ENCODE data around the gene KLHL11. TPM values are rescaled to one million over a fixed set of nuclear protein-coding genes. Genes with fewer than 3 reads are reported as not detected.

Gene KLHL11, protein sequence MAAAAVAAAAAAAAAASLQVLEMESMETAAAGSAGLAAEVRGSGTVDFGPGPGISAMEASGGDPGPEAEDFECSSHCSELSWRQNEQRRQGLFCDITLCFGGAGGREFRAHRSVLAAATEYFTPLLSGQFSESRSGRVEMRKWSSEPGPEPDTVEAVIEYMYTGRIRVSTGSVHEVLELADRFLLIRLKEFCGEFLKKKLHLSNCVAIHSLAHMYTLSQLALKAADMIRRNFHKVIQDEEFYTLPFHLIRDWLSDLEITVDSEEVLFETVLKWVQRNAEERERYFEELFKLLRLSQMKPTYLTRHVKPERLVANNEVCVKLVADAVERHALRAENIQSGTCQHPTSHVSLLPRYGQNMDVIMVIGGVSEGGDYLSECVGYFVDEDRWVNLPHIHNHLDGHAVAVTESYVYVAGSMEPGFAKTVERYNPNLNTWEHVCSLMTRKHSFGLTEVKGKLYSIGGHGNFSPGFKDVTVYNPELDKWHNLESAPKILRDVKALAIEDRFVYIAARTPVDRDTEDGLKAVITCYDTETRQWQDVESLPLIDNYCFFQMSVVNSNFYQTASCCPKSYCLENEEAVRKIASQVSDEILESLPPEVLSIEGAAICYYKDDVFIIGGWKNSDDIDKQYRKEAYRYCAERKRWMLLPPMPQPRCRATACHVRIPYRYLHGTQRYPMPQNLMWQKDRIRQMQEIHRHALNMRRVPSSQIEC
- total RNA-seq (2013), result 8.5 TPM
- polyA plus RNA-seq (1 to 10 TPM; 3.0 to 4.1 (median 3.4) TPM), polyA minus RNA-seq (6.9 and 7.7 TPM in 2 replicates), total RNA-seq (7.2 to 33.9 (median 12.2) reads per million in 11 experiments)

DNA sequence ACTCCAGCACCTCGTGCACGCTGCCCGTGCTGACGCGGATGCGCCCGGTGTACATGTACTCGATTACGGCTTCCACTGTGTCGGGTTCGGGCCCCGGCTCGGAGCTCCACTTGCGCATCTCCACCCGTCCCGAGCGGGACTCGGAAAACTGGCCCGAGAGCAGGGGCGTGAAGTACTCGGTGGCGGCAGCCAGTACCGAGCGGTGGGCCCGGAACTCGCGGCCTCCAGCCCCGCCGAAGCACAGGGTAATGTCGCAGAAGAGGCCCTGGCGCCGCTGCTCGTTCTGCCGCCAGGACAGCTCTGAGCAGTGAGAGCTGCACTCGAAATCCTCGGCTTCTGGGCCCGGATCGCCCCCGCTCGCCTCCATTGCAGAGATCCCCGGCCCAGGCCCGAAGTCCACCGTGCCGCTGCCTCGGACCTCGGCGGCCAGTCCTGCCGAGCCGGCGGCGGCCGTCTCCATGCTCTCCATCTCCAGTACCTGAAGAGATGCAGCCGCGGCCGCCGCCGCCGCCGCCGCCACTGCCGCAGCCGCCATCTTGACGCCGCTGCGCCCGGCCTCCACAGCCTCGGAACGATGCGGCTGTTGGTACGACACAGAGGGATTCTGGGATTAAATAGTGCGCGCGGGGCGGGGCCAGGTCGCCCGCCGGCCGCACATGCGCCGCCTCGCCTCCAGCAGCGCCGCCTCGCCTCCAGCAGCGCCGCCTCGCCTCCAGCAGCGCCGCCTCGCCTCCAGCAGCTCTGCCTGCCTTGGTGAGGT is at the start of gene KLHL11:
Gene KLHL11, minus strand, starts transcription at position 588 of the 760 bp plus-strand sequence. Its CDS starts 53 bp downstream, at position 535.
- peaks cover 28 to 32% of the 10 kb centered on the region in 2 donors for H3K36me3 Mint-ChIP-seq
- peak within 1 kb of the TSS in 4 of 7 donors; percentile 29 to 80 (median 66) for H3K27ac Mint-ChIP-seq
- Histone ChIP-seq H3K9me3 (replicated peaks in 1 of 2; ENCODE audit: control insufficient read depth in 1 of 2, insufficient read depth in 1 of 2, low read length in 2 of 2) (no peaks in the 10 kb centered on the region), H3K4me3 (replicated peaks in 1 of 3; ENCODE audit: low read depth in 2 of 3, low read length in 3 of 3) (peak within 1 kb of the TSS; percentile 93 to 97 (median 96)), H3K4me2 (replicated peaks; ENCODE audit: extremely low read depth, low read length, poor library complexity, severe bottlenecking) (peak within 1 kb of the TSS; percentile 99), H3K9ac (ENCODE audit: insufficient read depth, low read length, poor library complexity, severe bottlenecking) (peak within 1 kb of the TSS; percentile 90), H3K27me3 (ENCODE audit: control insufficient read depth in 2 of 2, insufficient read depth in 2 of 2, low read length in 2 of 2) (no peaks in the 10 kb centered on the region), H3K36me3 (replicated peaks in 1 of 2; ENCODE audit: control insufficient read depth in 1 of 2, insufficient read depth in 2 of 2, low read length in 2 of 2) (peaks cover 24 to 31% of the 10 kb centered on the region in 2 donors), H3K27ac (ENCODE audit: low read depth in 1 of 2, low read length in 2 of 2) (peak within 1 kb of the TSS; percentile 66 to 87), H3K4me1 (ENCODE audit: control insufficient read depth in 1 of 2, insufficient read depth in 2 of 2, low read length in 2 of 2) (peaks cover 21 to 27% of the 10 kb centered on the region in 2 donors), H4K20me1 (ENCODE audit: insufficient read depth, low read length) (peaks cover 36% of the 10 kb centered on the region), H2AFZ (ENCODE audit: insufficient read depth, low read depth, low read length, poor library complexity, severe bottlenecking) (peak within 1 kb of the TSS; percentile 98), H3K79me2 (ENCODE audit: insufficient read depth, low read length) (peaks cover 49% of the 10 kb centered on the region)
- peak; percentile 79 to 86 (median 81) for DNase-seq
- intact Hi-C loops (cut with micrococcal nuclease), result no loop called here
- peaks cover 13% of the 10 kb centered on the region for H3K4me1 Mint-ChIP-seq
- H3K27me3 Mint-ChIP-seq (ENCODE audit: low read depth in 3 of 3), result no peaks in the 10 kb centered on the region
- TF ChIP-seq, protein P1, sequence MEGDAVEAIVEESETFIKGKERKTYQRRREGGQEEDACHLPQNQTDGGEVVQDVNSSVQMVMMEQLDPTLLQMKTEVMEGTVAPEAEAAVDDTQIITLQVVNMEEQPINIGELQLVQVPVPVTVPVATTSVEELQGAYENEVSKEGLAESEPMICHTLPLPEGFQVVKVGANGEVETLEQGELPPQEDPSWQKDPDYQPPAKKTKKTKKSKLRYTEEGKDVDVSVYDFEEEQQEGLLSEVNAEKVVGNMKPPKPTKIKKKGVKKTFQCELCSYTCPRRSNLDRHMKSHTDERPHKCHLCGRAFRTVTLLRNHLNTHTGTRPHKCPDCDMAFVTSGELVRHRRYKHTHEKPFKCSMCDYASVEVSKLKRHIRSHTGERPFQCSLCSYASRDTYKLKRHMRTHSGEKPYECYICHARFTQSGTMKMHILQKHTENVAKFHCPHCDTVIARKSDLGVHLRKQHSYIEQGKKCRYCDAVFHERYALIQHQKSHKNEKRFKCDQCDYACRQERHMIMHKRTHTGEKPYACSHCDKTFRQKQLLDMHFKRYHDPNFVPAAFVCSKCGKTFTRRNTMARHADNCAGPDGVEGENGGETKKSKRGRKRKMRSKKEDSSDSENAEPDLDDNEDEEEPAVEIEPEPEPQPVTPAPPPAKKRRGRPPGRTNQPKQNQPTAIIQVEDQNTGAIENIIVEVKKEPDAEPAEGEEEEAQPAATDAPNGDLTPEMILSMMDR (IDR thresholded peaks at IDR 0.05), result no peak
- H3K4me3 Mint-ChIP-seq, result peak within 1 kb of the TSS in 1 of 2 donors; percentile 86
- under 1% methylated on average over 90 of the region's 90 CpGs for WGBS (ENCODE audit: insufficient coverage)
- H3K9me3 Mint-ChIP-seq, result no peaks in the 10 kb centered on the region

Measured in CD14-positive monocyte (primary cell).